Melanocyte of skin (primary cell): ENCODE data around the gene USP9X. TPM values are rescaled to one million over a fixed set of nuclear protein-coding genes. Genes with fewer than 3 reads are reported as not detected.

Experiments
- total RNA-seq, 2 donors: library from RNA; depleted of rRNA; stranded (reverse); fragments of >200 nt; gene quantifications; 2 replicates each; pipeline ENCODE4 v1.2.3, GENCODE V29; 2012

The USP9X gene
- 100 to 1,000 TPM; 110 to 111 TPM for total RNA-seq

GRCh38 chrX:41084893-41085511, at the start of gene USP9X:
Gene USP9X, plus strand, starts transcription at chrX:41085445. Its CDS starts 38,184 bp downstream, at chrX:41123629.

Other genes with a start within 250 kb of the USP9X start
- gene DDX3X, start 248.7 kb downstream of the USP9X start, total RNA-seq = 100 to 1,000 TPM; 105 to 136 TPM